Neuronal stem cell (in vitro differentiated cells): ENCODE measurements around the gene DLG1.

ENCODE experiments used
- DNase-seq: peaks from one replicate; pipeline ENCODE4 v3.0.0-alpha.2; 2013; ENCODE audit warnings: low spot score
- H2AFZ ChIP-seq: one replicate; pipeline ENCODE4 v1.6.1; 2013; ENCODE audit warnings: mild to moderate bottlenecking, low read length, inconsistent platforms
- H2AK5ac ChIP-seq: 2 replicates; pipeline ENCODE4 v1.6.1; 2013; ENCODE audit warnings: low read depth, mild to moderate bottlenecking, inconsistent platforms, low read length, moderate library complexity, mixed read lengths
- H2BK120ac ChIP-seq: 2 replicates; pipeline ENCODE4 v1.6.1; 2013; ENCODE audit warnings: low read depth, mild to moderate bottlenecking, inconsistent platforms, low read length, moderate library complexity, mixed read lengths
- H2BK12ac ChIP-seq: one replicate; pipeline ENCODE4 v1.6.1; 2013; ENCODE audit warnings: low read length, inconsistent platforms
- H2BK15ac ChIP-seq: 2 replicates; pipeline ENCODE4 v1.6.1; 2013; ENCODE audit warnings: mild to moderate bottlenecking, low read length, inconsistent platforms, mixed read lengths
- H2BK5ac ChIP-seq: one replicate; pipeline ENCODE4 v1.6.1; 2013; ENCODE audit warnings: inconsistent platforms, mild to moderate bottlenecking, low read length, moderate library complexity
- H3K14ac ChIP-seq: one replicate; pipeline ENCODE4 v1.6.1; 2013; ENCODE audit warnings: low read length, inconsistent platforms
- H3K18ac ChIP-seq: 2 replicates; pipeline ENCODE4 v1.6.1; 2013; ENCODE audit warnings: low read length, inconsistent platforms
- H3K23ac ChIP-seq: 2 replicates; pipeline ENCODE4 v1.6.1; 2013; ENCODE audit warnings: low read depth, mild to moderate bottlenecking, mixed read lengths, low read length, inconsistent platforms; ENCODE audit not compliant: poor library complexity
- H3K27ac ChIP-seq: replicated peaks from 3 replicates; pipeline ENCODE4 v1.5.1; 2013; ENCODE audit warnings: low read length, inconsistent platforms
- H3K27me3 ChIP-seq, 3 experiments: 2 replicates each; pipeline ENCODE4 v1.6.1; 2013; ENCODE audit warnings: low read length in 3 of 3, mild to moderate bottlenecking in 2 of 3, inconsistent platforms in 1 of 3, low read depth in 1 of 3, mixed read lengths in 1 of 3, moderate library complexity in 1 of 3; ENCODE audit not compliant: control insufficient read depth in 3 of 3, insufficient read depth in 3 of 3
- H3K36me3 ChIP-seq, 2 donors: replicated peaks in 1 of 2; 2 replicates each; pipeline ENCODE4 v1.6.1; 2013; ENCODE audit warnings: low read length in 2 of 2; ENCODE audit not compliant: control insufficient read depth in 2 of 2, insufficient read depth in 2 of 2
- H3K4ac ChIP-seq: 2 replicates; pipeline ENCODE4 v1.6.1; 2013; ENCODE audit warnings: inconsistent platforms, mild to moderate bottlenecking, low read length, moderate library complexity
- H3K4me1 ChIP-seq, 2 donors: 1 replicate in 1 of 2; 2 replicates in 1 of 2; pipeline ENCODE4 v1.6.1; 2013; ENCODE audit warnings: low read length in 2 of 2, low read depth in 1 of 2; ENCODE audit not compliant: control insufficient read depth in 2 of 2, insufficient read depth in 1 of 2
- H3K4me2 ChIP-seq: one replicate; pipeline ENCODE4 v1.6.1; 2013; ENCODE audit warnings: mild to moderate bottlenecking, low read length, inconsistent platforms; ENCODE audit not compliant: insufficient read depth, poor library complexity, severe bottlenecking
- H3K4me3 ChIP-seq, 2 donors: 2 replicates each; pipeline ENCODE4 v1.5.1; 2013; ENCODE audit warnings: low read length in 2 of 2, mild to moderate bottlenecking in 2 of 2, inconsistent platforms in 1 of 2, moderate library complexity in 1 of 2
- H3K79me1 ChIP-seq: one replicate; pipeline ENCODE4 v1.6.1; 2013; ENCODE audit warnings: low read depth, mild to moderate bottlenecking, inconsistent platforms, low read length, moderate library complexity
- H3K9ac ChIP-seq: one replicate; pipeline ENCODE4 v1.6.1; 2013; ENCODE audit warnings: mild to moderate bottlenecking, low read depth, low read length, inconsistent platforms; ENCODE audit not compliant: poor library complexity
- H3K9me3 ChIP-seq, 2 donors: replicated peaks in 1 of 2; 2 replicates each; pipeline versions ENCODE3 to v1.6.1; 2013; ENCODE audit warnings: low read length in 2 of 2, mild to moderate bottlenecking in 2 of 2, inconsistent platforms in 1 of 2, low read depth in 1 of 2, mixed read lengths in 1 of 2, moderate library complexity in 1 of 2; ENCODE audit not compliant: control insufficient read depth in 2 of 2, insufficient read depth in 1 of 2
- H4K8ac ChIP-seq: one replicate; pipeline ENCODE4 v1.6.1; 2013; ENCODE audit warnings: low read depth, mild to moderate bottlenecking, inconsistent platforms, low read length, moderate library complexity
- H4K91ac ChIP-seq: one replicate; pipeline ENCODE4 v1.6.1; 2013; ENCODE audit warnings: low read length, low read depth, mild to moderate bottlenecking, inconsistent platforms; ENCODE audit not compliant: poor library complexity
- WGBS, 2 donors: extraction: QIAGEN DNeasy Blood & Tissue Kit; methylation state at CpG; one replicate each; pipeline ENCODE4 v1.1.7; 2013; ENCODE audit warnings: missing lambda C conversion rate in 2 of 2, mixed read lengths in 1 of 2; ENCODE audit not compliant: insufficient read length in 2 of 2, insufficient replicate concordance in 1 of 2; ENCODE audit errors: extremely low coverage in 2 of 2; 5-methylcytosine and 5-hydroxymethylcytosine counted together

Gene DLG1

GRCh38 chr3:197298945-197299854 lies 788 bp upstream of the DLG1 start:
- H2AFZ ChIP-seq, result peak overlapping the region; percentile 98
- DNase-seq, result peak; percentile 29
- H3K23ac ChIP-seq, result no peak overlapping the region
- H2BK12ac ChIP-seq, result no peak overlapping the region
- peaks cover 3% of the 10 kb centered on the region for H3K79me1 ChIP-seq
- no peak overlapping the region for H3K18ac ChIP-seq
- no peak overlapping the region for H2BK15ac ChIP-seq
- H4K91ac ChIP-seq, result no peak overlapping the region
- peak overlapping the region; percentile 24 for H4K8ac ChIP-seq
- H2AK5ac ChIP-seq, result no peak overlapping the region
- H3K14ac ChIP-seq, result no peak overlapping the region
- peak overlapping the region; percentile 71 for H3K4me2 ChIP-seq
- no peak overlapping the region for H3K4ac ChIP-seq
- no peak overlapping the region for H2BK5ac ChIP-seq
- H3K27me3 ChIP-seq, result no peaks in the 10 kb centered on the region
- peak overlapping the region; percentile 51 for H3K27ac ChIP-seq
- H3K9ac ChIP-seq, result no peak overlapping the region
- no peaks in the 10 kb centered on the region for H3K9me3 ChIP-seq
- H2BK120ac ChIP-seq, result no peak overlapping the region
- no CpG with 5 or more reads among the region's 42 CpGs for WGBS, 2 donors
- H3K4me3 ChIP-seq, result peak overlapping the region; percentile 72 to 96
- peaks cover 4 to 8% of the 10 kb centered on the region in 2 donors for H3K4me1 ChIP-seq
- H3K36me3 ChIP-seq, result peaks cover 0 to 24% of the 10 kb centered on the region in 2 donors

GRCh38 chr3:197297476-197298340 lies 704 bp downstream of the DLG1 start:
- peak overlapping the region; percentile 96 to 98 for H3K4me3 ChIP-seq
- peak; percentile 51 for DNase-seq
- peaks cover 4 to 8% of the 10 kb centered on the region in 2 donors for H3K4me1 ChIP-seq
- peak overlapping the region; percentile 98 for H2AFZ ChIP-seq
- H2BK12ac ChIP-seq, result no peak overlapping the region
- H4K8ac ChIP-seq, result no peak overlapping the region
- H2AK5ac ChIP-seq, result peak overlapping the region; percentile 76
- no peak overlapping the region for H3K4ac ChIP-seq
- H3K4me2 ChIP-seq, result peak overlapping the region; percentile 60
- H3K14ac ChIP-seq, result peak overlapping the region; percentile 77
- peak overlapping the region; percentile 99 for H3K9ac ChIP-seq
- H3K79me1 ChIP-seq, result peaks cover 3% of the 10 kb centered on the region
- peak overlapping the region; percentile 97 for H3K27ac ChIP-seq
- peak overlapping the region; percentile 94 for H3K18ac ChIP-seq
- H2BK120ac ChIP-seq, result peak overlapping the region; percentile 84
- no peak overlapping the region for H4K91ac ChIP-seq
- H3K36me3 ChIP-seq, result peaks cover 0 to 39% of the 10 kb centered on the region in 2 donors
- H2BK5ac ChIP-seq, result peak overlapping the region; percentile 96
- no CpG with 5 or more reads among the region's 100 CpGs for WGBS, 2 donors
- peak overlapping the region; percentile 86 for H2BK15ac ChIP-seq
- peak overlapping the region; percentile 94 for H3K23ac ChIP-seq
- no peaks in the 10 kb centered on the region for H3K27me3 ChIP-seq
- peaks cover 0 to under 1% of the 10 kb centered on the region in 2 donors for H3K9me3 ChIP-seq

GRCh38 chr3:197297002-197297401 lies 1.4 kb downstream of the DLG1 start:
- Histone ChIP-seq H3K9ac (no peak overlapping the region), H3K18ac (no peak overlapping the region), H2AFZ (peak overlapping the region; percentile 98), H2BK15ac (no peak overlapping the region), H2BK12ac (no peak overlapping the region), H3K4me1 (peaks cover 4 to 8% of the 10 kb centered on the region in 2 donors), H3K4me2 (peak overlapping the region; percentile 60), H3K23ac (no peak overlapping the region), H4K91ac (no peak overlapping the region), H3K14ac (no peak overlapping the region), H3K36me3 (peaks cover 3 to 46% of the 10 kb centered on the region in 2 donors), H3K27me3 (no peaks in the 10 kb centered on the region), H2AK5ac (no peak overlapping the region), H3K79me1 (peaks cover 3% of the 10 kb centered on the region), H3K9me3 (peaks cover 0 to 8% of the 10 kb centered on the region in 2 donors), H2BK5ac (peak overlapping the region; percentile 96), H3K27ac (no peak overlapping the region), H3K4ac (no peak overlapping the region), H3K4me3 (peak overlapping the region; percentile 95 to 96), H4K8ac (no peak overlapping the region), H2BK120ac (no peak overlapping the region)
- no peak for DNase-seq
- no CpG with 5 or more reads among the region's 15 CpGs for WGBS, 2 donors
